Panc1 (cell line): ENCODE data around the gene SPTBN1.

Experiments
- POLR2AphosphoS5 ChIP-seq: IDR thresholded peaks from 2 replicates; pipeline ENCODE4 v1.6.1; 2012; ENCODE audit warnings: mild to moderate bottlenecking, low read depth, low read length, moderate library complexity
- TF ChIP-seq, protein P1 (sequence below): fragments of 450-650 bp; IDR thresholded peaks from 2 replicates; pipeline ENCODE4 v1.5.1; 2017; ENCODE audit warnings: mild to moderate bottlenecking

DNA sequence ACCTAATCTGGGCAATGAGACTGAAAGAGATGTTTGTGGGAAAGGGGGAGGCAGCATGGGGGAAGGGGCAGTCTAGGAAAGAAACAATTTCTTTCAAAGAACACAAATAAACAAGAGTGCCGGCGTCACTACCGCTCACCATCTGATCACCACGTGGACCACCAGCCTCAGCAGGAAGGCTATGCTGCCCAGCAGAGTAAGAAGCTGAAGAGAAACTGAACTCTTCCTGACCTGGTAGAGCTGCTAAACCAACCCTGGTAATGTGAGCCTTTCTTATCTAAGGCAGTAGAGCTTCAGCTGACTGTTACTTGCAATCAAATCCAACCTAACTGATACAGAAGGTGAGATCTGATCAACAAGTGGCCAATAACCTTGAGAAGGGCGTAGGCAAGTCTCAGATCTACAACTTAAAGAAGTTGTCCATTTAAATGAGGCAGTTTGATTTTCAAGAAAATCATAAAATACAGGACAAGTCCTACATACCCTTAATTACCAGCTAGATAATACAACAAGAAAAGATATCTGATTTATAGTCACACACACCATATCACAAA, 44.2 kb upstream of the SPTBN1 start:
- no peak for TF ChIP-seq POLR2AphosphoS5
- TF ChIP-seq, protein P1, sequence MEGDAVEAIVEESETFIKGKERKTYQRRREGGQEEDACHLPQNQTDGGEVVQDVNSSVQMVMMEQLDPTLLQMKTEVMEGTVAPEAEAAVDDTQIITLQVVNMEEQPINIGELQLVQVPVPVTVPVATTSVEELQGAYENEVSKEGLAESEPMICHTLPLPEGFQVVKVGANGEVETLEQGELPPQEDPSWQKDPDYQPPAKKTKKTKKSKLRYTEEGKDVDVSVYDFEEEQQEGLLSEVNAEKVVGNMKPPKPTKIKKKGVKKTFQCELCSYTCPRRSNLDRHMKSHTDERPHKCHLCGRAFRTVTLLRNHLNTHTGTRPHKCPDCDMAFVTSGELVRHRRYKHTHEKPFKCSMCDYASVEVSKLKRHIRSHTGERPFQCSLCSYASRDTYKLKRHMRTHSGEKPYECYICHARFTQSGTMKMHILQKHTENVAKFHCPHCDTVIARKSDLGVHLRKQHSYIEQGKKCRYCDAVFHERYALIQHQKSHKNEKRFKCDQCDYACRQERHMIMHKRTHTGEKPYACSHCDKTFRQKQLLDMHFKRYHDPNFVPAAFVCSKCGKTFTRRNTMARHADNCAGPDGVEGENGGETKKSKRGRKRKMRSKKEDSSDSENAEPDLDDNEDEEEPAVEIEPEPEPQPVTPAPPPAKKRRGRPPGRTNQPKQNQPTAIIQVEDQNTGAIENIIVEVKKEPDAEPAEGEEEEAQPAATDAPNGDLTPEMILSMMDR: no peak
